ENCODE results near the gene TUT7. TPM values are rescaled to one million over a fixed set of nuclear protein-coding genes. Genes with fewer than 3 reads are reported as not detected.

The TUT7 gene
- total RNA-seq, 2 donors from 2014 or later: 55.6 to 60.2 TPM

GRCh38 chr9:86282979-86283535 is 71.2 kb downstream of the TUT7 start:
- DNase-seq (no peak), ATAC-seq (no peak)
- peaks cover 2% of the 10 kb centered on the region for H3K36me3 Mint-ChIP-seq (ENCODE audit: low read depth)
- H3K27me3 Mint-ChIP-seq: no peaks in the 10 kb centered on the region
- H3K9me3 ChIP-seq (ENCODE audit: control insufficient read depth, low read length, poor library complexity, severe bottlenecking): no peaks in the 10 kb centered on the region
- H3K4me1 Mint-ChIP-seq: peaks cover 36% of the 10 kb centered on the region
- H3K27ac Mint-ChIP-seq: peak overlapping the region; percentile 98
- peak overlapping the region; percentile 95 for H3K4me3 Mint-ChIP-seq

- H3K9me3 ChIP-seq (ENCODE audit: control insufficient read depth, low read length, poor library complexity, severe bottlenecking): no peaks in the 10 kb centered on the region
- peak; percentile 85 for ATAC-seq
- peaks cover 37% of the 10 kb centered on the region for H3K4me1 Mint-ChIP-seq
- peak; percentile 99 for DNase-seq
- H3K36me3 Mint-ChIP-seq (ENCODE audit: low read depth): peaks cover 2% of the 10 kb centered on the region
- no peaks in the 10 kb centered on the region for H3K27me3 Mint-ChIP-seq
- peak within 1 kb of the TSS; percentile 95 for H3K4me3 Mint-ChIP-seq
- H3K27ac Mint-ChIP-seq: peak within 1 kb of the TSS; percentile 98
These were observed 71.9 kb downstream of the TUT7 start, which contains the start of gene ISCA1 for GRCh38 chr9:86282077-86282978. ISCA1 (minus strand) TSS chr9:86282538; CDS start chr9:86282458, 80 bp downstream.

- peak in 1 of 3 donors; percentile 35 for DNase-seq
- H3K9me3 ChIP-seq (ENCODE audit: control insufficient read depth, low read length, poor library complexity, severe bottlenecking): no peaks in the 10 kb centered on the region
- Mint-ChIP-seq H3K4me1 (peaks cover 41% of the 10 kb centered on the region), H3K4me3 (peak overlapping the region; percentile 95), H3K36me3 (ENCODE audit: low read depth) (peaks cover 2% of the 10 kb centered on the region), H3K27me3 (no peaks in the 10 kb centered on the region), H3K27ac (peak overlapping the region; percentile 98)
- no peak for ATAC-seq
These were observed 72.6 kb downstream of the TUT7 start for GRCh38 chr9:86281593-86282076.

DNA sequence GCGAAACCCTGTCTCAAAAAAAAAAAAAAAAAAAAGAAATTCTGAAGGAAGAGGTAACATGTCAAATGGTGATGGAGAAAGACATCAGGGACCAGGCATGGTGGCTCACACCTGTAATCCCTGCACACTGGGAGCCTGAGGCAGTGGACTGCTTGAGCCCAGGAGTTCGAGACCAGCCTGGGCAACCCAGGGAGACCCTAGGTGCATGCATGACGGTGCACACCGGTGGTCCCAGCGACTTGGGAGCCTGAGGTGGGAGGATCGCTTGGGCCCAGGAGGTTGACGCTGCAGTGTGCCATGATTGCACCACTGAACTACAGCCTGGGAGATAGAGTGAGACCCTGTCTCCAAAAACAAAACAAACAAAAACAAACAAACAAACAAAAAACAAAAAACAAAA is 73.6 kb downstream of the TUT7 start:
- H3K9me3 ChIP-seq (ENCODE audit: control insufficient read depth, low read length, poor library complexity, severe bottlenecking): no peaks in the 10 kb centered on the region
- Mint-ChIP-seq H3K27ac (peak overlapping the region; percentile 98), H3K4me1 (peaks cover 42% of the 10 kb centered on the region), H3K4me3 (peak overlapping the region; percentile 95), H3K36me3 (ENCODE audit: low read depth) (peaks cover 2% of the 10 kb centered on the region), H3K27me3 (no peaks in the 10 kb centered on the region)
- ATAC-seq (no peak), DNase-seq (no peak)

GRCh38 chr9:86279839-86280238 is 74.4 kb downstream of the TUT7 start:
- H3K27me3 Mint-ChIP-seq: no peaks in the 10 kb centered on the region
- peak overlapping the region; percentile 28 for H3K4me3 Mint-ChIP-seq
- H3K4me1 Mint-ChIP-seq: peaks cover 45% of the 10 kb centered on the region
- no peaks in the 10 kb centered on the region for H3K9me3 ChIP-seq (ENCODE audit: control insufficient read depth, low read length, poor library complexity, severe bottlenecking)
- peaks cover 2% of the 10 kb centered on the region for H3K36me3 Mint-ChIP-seq (ENCODE audit: low read depth)
- H3K27ac Mint-ChIP-seq: peak overlapping the region; percentile 98
- ATAC-seq: no peak
- DNase-seq: no peak

DNA sequence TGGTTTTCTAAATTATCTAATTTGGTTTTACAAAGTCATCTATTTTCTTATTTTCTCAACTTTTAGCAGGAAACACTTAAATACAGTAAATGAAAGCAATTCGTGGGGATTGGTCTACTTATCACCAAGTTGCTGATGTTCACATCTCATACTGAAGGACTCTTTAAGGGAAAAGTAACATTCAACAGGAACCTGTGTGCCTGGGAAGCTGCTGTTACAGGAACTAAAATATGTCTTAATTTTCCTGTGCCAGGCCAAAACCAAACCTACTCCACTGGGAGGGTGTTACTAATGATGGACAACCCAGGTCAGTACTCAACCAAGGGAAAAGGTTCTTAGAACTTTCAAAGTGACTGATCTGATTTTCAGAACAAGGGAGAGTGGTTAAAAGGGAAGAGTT is 77.1 kb downstream of the TUT7 start:
- DNase-seq (no peak), ATAC-seq (no peak)
- H3K36me3 Mint-ChIP-seq (ENCODE audit: low read depth): peaks cover 10% of the 10 kb centered on the region
- no peaks in the 10 kb centered on the region for H3K27me3 Mint-ChIP-seq
- H3K9me3 ChIP-seq (ENCODE audit: control insufficient read depth, low read length, poor library complexity, severe bottlenecking): no peaks in the 10 kb centered on the region
- peaks cover 44% of the 10 kb centered on the region for H3K4me1 Mint-ChIP-seq
- no peak overlapping the region for H3K27ac Mint-ChIP-seq
- H3K4me3 Mint-ChIP-seq: no peak overlapping the region

DNA sequence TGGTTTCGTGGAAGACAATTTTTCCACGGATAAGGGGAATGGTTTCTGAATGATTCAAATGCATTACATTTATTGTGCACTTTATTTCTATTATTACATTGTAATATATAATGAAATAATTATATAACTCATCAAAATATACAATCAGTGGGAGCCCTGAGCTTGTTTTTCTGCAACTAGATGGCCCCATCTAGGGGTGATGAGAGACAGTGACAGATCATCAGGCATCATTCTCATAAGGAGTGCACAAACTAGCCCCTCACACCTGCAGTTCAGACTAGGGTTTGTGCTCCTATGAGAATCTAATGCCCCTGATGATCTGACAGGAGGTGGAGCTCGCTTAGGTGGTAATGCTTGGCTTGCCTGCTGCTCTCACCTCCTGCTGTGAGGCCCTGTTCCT is 78.2 kb downstream of the TUT7 start:
- no peak for DNase-seq
- Mint-ChIP-seq H3K27me3 (no peaks in the 10 kb centered on the region), H3K36me3 (ENCODE audit: low read depth) (peaks cover 10% of the 10 kb centered on the region), H3K27ac (no peak overlapping the region), H3K4me1 (peaks cover 37% of the 10 kb centered on the region), H3K4me3 (no peak overlapping the region)
- H3K9me3 ChIP-seq (ENCODE audit: control insufficient read depth, low read length, poor library complexity, severe bottlenecking): no peaks in the 10 kb centered on the region
- ATAC-seq: no peak

GRCh38 chr9:86274821-86275643 is 79.2 kb downstream of the TUT7 start:
- Mint-ChIP-seq H3K4me3 (no peak overlapping the region), H3K36me3 (ENCODE audit: low read depth) (peaks cover 10% of the 10 kb centered on the region), H3K27me3 (no peaks in the 10 kb centered on the region), H3K4me1 (peaks cover 30% of the 10 kb centered on the region), H3K27ac (no peak overlapping the region)
- no peaks in the 10 kb centered on the region for H3K9me3 ChIP-seq (ENCODE audit: control insufficient read depth, low read length, poor library complexity, severe bottlenecking)
- no peak for ATAC-seq
- DNase-seq: no peak

GRCh38 chr9:86272221-86272620 is 82.0 kb downstream of the TUT7 start:
- Mint-ChIP-seq H3K36me3 (ENCODE audit: low read depth) (peaks cover 9% of the 10 kb centered on the region), H3K4me3 (no peak overlapping the region), H3K27ac (no peak overlapping the region), H3K4me1 (peaks cover 18% of the 10 kb centered on the region), H3K27me3 (no peaks in the 10 kb centered on the region)
- ATAC-seq: no peak
- DNase-seq: no peak
- H3K9me3 ChIP-seq (ENCODE audit: control insufficient read depth, low read length, poor library complexity, severe bottlenecking): no peaks in the 10 kb centered on the region

GRCh38 chr9:86263876-86264275 is 90.3 kb downstream of the TUT7 start:
- no peak overlapping the region for H3K27ac Mint-ChIP-seq

DNA sequence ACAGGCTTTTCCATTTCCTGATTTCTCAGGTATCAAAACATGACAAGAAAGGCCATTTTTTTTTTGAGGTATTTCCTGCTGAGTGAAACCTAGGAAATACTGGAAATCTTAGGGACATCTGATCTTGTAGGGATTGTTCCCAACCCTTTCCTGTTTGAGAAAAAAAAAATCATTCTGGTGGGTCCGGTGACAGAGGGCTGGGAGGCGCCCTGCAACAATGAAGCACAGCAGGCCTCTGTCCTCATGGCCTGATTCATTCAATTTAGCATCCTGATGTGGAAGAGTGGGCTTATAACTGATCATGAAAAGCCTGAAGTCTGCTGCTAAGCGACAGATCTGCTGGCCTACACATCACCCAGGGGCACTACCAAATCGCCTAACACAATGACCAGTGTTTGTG is 91.7 kb downstream of the TUT7 start:
- Mint-ChIP-seq H3K27ac (no peak overlapping the region), H3K27me3 (no peaks in the 10 kb centered on the region), H3K4me3 (no peak overlapping the region), H3K36me3 (ENCODE audit: low read depth) (no peaks in the 10 kb centered on the region), H3K4me1 (peaks cover 10% of the 10 kb centered on the region)
- no peak for DNase-seq
- ATAC-seq: no peak
- no peaks in the 10 kb centered on the region for H3K9me3 ChIP-seq (ENCODE audit: control insufficient read depth, low read length, poor library complexity, severe bottlenecking)

More at GRCh38 chr9:86263876-86264275, 90.3 kb downstream of the TUT7 start:
- H3K9me3 ChIP-seq (ENCODE audit: control insufficient read depth, low read length, poor library complexity, severe bottlenecking): no peaks in the 10 kb centered on the region
- Mint-ChIP-seq H3K4me3 (no peak overlapping the region), H3K4me1 (peaks cover 9% of the 10 kb centered on the region), H3K36me3 (ENCODE audit: low read depth) (no peaks in the 10 kb centered on the region), H3K27me3 (no peaks in the 10 kb centered on the region)
- ATAC-seq (no peak), DNase-seq (no peak)

GRCh38 chr9:86259557-86259956 is 94.7 kb downstream of the TUT7 start, which contains the start of gene C9orf153:
C9orf153 (minus strand) TSS chr9:86259657; CDS start chr9:86229603, 30,054 bp downstream.
- no peaks in the 10 kb centered on the region for H3K27me3 Mint-ChIP-seq
- peaks cover 10% of the 10 kb centered on the region for H3K4me1 Mint-ChIP-seq
- ATAC-seq (no peak), DNase-seq (no peak)
- no peak within 1 kb of the TSS for H3K4me3 Mint-ChIP-seq
- no peaks in the 10 kb centered on the region for H3K36me3 Mint-ChIP-seq (ENCODE audit: low read depth)
- peak within 1 kb of the TSS; percentile 27 for H3K27ac Mint-ChIP-seq
- no peaks in the 10 kb centered on the region for H3K9me3 ChIP-seq (ENCODE audit: control insufficient read depth, low read length, poor library complexity, severe bottlenecking)

DNA sequence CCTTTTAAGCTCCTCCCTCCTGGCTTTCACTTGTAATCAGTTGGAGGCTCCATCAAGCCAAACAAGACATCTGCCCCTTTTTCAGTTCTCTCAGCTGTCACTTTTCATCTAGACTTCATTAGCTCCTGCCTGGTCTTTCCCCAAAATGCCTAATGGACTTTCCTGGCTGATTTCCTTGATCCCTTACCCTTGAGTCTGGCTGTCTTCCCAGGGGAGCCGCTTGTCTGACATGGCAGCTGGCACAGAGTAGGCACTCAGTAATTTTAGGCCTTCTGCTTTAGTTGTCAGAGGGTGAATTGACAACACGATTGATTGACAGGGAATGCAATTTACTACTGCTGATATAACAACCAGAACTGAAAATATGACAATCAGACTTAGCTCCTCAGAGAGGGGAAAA is 96.8 kb downstream of the TUT7 start:
- no peaks in the 10 kb centered on the region for H3K27me3 Mint-ChIP-seq
- no peak for DNase-seq
- H3K4me3 Mint-ChIP-seq: no peak overlapping the region
- H3K9me3 ChIP-seq (ENCODE audit: control insufficient read depth, low read length, poor library complexity, severe bottlenecking): no peaks in the 10 kb centered on the region
- H3K27ac Mint-ChIP-seq: no peak overlapping the region
- no peak for ATAC-seq
- H3K36me3 Mint-ChIP-seq (ENCODE audit: low read depth): no peaks in the 10 kb centered on the region
- peaks cover 7% of the 10 kb centered on the region for H3K4me1 Mint-ChIP-seq
